GM19463 (cell line): Measurements from ENCODE around the gene WNT9A.

ENCODE experiments used
- ATAC-seq: cut with Tn5 transposase; IDR thresholded peaks from one replicate; pipeline ENCODE4 v1.9.1; 2021; ENCODE audit warnings: mild to moderate bottlenecking, moderate library complexity; ENCODE audit not compliant: unreplicated experiment

WNT9A gene

DNA sequence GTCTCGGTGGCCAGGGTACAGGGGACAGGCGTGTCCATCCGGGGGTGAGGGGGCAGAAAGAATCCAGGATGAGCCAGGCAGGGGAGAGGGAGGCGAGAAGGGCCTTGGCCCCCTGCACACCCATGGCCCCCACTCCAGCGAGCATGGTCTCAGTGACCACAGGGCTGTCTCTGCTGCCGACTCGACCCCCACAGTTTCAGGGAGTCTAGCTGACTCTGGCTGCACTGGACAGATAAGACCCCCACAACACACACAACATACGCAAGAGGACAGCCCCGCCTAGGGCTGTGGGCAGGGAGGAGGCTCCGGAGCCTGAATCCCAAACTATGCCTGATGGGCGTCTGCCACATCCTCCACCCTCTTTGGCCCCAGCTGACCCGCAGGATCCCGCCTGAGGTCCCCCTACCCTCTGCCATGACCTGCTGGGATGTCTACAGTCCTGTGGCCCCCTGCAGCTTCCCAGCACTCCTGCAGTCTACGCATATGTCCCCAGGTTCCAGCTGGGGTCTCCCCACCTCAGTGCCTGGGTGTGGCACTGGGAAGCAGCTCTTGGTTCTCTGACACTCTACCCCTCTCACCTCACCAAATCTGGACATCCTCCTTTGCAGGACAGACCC, 22.0 kb downstream of the WNT9A start:
- ATAC-seq = no peak

DNA sequence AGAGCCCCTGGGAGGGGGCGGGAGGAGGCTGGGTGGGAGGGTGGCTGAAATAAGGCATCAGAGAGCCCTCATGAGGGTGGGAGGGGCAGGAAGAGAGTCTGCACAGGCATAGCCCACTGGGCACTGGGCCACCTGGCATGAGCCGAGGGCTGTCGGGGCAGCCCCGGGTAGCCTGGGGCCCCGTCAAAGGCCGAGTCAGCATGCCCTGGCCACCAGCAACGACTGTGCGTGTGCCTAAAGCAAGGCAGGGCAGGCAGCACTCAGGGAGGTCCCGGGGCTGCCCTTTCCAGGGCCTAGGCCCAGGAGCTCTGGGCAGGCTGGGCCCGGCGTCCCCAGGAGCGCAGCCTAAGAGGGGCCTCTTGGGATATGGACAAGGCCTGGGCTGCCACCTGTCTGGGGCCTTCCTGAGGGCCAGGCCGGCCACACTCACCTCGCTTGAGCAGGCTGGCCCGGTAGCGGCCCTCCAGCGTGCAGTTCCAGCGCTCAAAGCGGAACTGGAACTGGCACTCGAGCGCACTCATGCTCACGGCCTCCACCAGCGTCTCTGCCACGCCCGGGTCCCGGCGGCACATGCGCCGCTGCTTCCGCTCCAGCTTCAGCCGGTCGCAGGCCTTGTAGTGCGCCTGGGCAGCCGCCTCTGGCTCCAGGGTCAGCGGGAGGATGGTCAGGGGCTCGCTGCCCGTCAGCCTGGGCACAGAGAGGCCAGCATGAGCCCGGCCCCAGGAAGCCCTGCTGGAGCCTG, 22.7 kb downstream of the WNT9A start:
- no peak for ATAC-seq

DNA sequence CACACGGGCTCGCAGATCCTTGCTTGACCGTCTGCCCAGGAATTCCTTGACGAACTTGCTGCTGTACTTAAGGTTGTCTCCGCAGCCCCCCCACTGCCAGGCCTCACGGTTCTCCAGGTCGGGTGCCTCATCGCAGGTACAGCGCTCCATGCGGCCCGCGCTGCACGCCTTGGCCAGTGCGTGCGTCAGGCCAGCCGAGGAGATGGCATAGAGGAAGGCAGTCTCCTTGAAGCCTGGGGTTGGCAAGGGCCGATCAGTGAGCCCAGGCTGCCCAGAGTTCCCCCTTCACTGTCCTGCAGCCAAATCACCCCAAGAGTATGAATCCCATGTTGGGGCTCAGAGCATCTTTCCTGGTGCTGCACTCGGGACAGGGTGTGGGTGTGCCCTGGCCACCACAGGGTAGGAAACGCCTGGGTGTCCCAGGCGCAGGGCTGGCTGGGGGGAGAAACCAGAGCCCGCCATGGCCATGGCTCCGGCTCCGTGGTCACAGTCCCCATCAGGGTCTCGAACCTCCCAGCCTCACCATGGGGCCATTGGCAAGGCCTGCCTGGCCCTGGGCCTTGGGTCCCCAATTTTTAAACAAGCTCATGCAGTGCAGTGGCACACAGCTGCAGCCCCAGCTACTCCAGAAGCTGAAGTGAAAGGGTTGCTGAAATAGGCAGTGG, 23.4 kb downstream of the WNT9A start:
- ATAC-seq = no peak

DNA sequence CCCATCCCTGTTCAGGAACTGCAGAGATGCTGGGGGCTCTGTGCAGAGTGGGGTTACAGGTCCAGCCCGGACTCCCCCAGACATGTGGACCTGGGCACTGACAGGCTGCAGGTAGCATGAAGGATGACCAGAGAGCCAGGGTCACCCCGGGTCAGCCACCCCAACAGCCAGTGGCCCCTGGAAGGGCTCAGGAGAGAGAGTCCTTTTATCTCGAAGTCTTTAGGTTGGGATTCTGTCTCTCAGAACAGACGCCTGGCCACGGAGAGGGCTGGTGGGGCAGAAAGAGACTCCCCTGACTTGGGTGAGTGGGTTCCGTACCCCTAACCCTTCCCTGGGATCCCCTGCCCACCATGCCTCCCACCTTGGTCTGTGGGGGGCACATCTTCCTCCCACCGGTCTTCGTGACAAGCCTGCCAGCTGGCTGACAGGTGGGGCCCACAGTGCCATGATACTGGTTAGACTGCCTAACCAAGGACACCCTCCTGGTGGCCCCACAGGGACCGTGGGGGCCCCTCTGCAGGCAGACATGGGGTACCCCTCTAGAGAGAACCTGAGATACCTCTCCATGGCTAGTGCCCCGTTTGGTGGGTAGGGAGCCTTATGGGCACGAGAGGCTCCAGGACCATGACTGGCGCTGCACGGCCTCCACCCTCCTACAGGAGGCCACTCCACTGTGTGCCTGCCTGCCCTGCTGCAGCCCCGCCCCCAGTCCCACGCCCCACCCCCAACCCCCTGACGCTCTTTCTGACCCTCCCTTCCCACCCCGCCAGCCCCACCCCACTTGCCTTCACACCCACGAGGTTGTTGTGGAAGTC, 24.2 kb downstream of the WNT9A start:
- no peak for ATAC-seq

DNA sequence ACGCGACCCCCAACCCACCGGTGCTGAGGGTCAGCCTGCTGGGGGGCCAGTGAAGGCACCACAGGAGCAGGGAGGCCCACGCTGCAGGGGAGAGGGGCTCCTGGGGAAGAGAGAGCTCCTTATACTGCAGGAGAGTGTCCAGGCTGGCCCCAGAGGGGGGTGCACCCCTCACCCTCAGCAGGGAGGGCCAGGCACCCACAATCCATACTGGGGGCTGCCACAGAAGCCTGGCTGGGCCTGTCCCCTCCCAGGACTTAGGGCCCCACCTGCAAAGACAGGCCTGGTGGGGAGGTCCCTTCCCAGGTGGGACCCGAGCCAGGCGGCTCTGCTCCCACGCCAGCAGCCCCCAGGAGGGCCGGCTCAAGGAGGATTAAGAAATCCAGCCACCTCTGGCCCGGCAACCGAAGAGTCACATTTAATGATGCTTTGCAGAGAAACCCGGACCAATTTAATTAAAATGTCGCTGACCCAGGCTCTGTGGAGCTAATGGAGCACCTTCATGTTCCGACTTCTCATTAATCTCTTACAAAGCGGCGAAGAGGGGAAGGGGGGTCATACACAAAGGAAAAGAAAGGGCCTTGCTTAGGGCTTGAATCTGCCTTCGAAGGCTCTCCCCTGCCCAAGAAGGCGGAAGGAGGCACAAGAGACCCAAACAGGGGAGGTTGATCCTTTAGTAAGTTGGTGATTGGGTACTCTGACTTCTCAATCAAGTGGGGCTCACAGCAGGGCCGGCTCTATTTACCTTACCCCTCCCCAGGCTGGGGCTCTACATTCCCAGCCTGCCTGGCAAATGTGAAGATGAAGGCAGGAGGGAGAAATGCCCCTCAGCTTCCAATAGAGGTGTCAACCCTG, 25.0 kb downstream of the WNT9A start:
- no peak for ATAC-seq

DNA sequence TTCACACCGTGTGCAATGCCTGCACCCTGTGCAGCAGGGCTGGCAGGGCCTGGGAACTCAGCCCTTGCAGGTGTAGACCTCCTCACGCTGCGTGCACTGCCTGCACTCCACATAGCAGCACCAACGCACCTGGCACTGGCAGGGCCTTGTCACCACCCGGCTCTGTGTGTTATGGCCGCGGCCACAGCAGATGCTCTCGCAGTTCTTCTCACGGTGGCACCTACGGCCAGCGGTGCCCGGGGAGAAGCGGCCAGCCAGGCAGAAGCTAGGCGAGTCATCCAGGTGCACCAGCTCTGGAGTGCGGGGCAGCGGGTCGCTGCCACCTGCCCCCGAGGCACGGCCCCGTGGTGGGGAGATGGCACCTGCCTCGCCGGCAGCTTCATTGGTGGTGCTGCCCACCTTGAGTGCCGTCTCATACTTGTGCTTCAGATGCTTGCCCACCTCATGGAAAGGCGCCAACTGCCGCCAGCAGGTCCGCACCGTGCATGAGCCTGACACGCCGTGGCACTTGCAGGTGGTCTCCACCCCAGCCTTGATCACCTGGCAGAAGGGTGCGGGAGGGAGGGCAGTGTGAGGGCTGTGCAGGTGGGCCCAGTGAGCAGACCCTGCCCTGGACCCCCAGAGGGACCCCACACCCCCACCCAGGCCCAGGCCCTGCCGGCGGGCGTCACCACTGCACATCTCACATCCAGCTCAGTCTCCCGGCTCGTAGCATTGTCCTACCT, 26.1 kb downstream of the WNT9A start:
- no peak for ATAC-seq

DNA sequence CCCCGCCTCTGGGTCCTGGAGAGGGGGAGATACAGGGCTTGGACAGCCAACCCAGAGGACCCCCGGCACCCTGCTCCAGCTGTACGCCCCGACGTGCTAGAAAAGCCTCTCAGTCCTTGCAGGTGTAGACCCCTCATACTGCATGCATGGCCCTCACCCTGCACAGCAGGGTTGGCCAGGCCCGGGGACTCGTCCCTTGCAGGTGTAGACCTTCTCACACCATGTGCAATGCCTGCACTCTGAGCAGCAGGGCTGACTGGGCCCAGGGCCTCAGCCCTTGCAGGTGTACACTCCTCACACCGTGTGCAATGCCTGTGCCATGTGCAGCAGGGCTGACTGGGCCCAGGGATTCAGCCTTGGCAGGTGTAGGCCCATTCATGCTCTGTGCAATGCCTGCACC, 26.8 kb downstream of the WNT9A start:
- no peak for ATAC-seq

DNA sequence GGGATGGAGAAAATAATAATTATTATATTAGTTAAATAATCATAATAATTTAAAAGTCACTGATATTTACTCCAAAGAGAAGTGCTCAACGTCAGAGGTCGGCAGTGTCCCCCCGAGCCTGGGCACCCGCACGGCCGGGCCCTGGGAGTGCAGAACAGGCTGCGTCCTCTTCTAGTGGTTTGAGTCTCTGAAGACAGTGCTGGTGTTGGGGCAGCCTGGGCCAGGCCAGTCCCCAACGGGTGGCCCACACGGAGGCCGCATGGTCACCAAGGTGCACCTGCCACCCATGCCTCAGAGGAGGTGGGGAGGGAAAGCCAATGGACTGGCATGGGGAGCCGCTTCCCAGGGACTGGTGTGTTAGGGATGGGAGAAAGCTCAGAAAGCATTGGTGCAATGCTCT, 27.3 kb downstream of the WNT9A start:
- no peak for ATAC-seq

DNA sequence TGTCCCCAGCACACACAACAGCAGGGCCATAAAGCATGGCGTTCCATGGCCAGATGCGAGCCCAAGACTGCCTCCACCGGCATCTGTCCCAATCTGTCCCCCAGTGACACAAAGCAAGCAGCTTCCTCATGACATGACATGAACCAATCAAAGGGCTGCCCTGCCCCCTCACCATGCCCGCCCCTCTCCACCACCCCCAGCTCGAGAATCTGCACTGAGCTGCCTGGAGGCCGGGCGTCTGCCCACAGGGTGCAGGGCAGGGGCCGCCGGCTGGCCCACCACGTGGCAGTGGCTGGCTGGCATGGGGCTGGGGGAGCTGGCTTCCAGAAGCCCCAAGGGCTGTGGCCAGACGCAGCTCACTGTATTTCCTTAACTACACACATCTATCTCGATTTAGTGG, 27.8 kb downstream of the WNT9A start:
- no peak for ATAC-seq

DNA sequence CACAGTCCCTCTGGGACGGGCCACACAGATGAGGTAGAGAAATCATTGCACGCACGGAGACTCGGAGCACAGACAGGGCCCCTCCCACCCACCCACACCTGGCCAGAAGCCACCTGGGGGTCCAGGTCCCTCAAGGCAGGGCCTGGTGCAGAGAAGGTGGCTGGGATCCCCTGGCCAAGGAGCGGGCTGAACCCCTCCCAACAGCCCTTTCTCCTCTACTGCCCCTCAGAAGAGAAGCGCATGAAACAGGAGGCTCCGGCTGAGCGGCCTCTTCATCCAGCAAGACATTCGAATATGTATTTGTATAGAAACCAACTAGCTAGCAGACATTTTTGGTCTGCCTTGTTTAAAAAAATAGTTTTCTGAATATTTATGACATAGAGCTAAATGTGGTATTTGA, 29.0 kb downstream of the WNT9A start:
- ATAC-seq = no peak

DNA sequence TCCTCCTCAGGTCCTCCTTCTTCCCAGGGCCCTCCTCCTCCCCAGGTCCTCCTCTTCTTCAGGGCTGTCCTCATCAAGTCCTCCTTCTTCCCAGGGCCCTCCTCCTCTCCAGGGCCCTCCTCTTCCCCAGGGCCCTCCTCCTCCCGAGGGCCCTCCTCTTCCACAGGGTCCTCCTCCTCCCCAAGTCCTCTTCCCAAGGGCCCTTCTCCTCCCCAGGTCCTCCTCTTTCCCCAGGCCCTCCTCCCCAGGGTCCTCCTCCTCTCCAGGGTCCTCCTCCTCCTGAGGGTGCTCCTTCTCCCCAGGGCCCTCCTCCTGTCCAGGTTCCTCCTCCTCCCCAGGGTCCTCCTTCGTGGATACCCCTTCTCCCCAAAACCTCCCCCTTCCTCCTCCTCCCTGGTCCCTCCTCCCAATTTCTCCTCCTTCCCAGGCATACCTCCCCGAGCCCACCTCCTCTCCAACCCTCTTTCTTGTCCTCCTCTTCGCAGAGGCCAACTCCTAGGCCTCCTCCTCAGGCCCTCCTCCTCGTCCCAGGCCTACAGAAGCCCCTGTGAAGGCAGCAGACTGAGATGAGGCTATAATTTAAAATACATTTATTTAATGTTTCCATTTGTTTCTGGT, 29.5 kb downstream of the WNT9A start:
- no peak for ATAC-seq

DNA sequence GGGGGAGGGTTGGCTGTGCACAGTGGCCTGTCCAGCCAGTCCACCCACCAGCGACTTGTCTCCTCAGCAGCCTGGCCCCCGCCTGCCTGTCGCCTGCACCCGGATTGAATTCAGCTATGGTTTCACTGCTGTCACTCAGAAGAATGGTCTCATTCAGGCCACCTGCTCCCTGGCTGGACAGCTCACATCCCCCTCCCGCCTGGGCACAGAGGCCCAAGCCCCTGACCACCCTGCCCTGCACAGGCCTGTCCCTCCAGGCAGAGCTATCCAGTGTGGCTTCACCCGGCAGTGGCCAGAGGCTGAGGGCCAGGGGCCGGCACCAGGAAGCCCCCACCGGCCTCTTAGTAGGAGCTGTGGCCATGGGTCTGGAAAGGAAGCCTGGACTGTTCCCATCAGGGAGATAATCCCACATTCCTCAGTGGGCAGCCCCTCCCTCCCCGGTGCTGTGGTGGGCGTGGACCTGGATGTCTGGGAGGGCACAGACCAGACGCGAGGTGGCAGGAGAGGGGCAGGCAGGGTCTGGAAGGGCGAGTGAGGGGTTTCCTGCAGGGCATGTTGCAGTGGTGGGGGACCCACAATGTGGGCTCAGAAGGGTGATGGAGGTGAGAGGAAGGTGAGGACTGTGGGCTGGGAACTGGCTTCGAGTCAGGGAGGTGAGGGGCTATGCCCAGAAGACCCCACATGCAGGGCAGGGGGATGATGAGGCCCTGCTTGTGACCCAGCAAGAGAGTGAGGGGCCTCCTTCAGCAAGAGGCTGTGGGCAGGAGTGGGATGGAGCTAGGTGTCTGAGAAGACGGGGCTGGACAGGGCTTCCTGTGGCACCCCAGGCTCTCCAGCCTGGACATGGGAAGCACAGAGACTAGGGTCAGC, 30.4 kb downstream of the WNT9A start:
- ATAC-seq = no peak

DNA sequence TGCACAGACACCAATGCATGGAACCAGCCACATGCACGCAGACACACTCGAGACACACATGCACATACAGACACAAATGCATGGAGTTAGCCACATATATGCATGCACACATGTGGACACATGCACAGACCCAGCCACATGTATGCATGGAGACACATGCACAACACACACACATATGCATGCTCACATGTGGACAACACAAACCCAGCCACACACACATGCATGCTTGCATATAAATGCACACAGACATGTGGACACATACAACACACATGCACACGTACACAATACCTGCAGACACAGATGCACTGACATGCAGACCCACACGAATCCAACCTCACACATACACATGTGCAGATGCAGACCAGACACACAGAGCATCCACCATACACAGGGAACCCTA, 31.1 kb downstream of the WNT9A start:
- ATAC-seq = no peak

DNA sequence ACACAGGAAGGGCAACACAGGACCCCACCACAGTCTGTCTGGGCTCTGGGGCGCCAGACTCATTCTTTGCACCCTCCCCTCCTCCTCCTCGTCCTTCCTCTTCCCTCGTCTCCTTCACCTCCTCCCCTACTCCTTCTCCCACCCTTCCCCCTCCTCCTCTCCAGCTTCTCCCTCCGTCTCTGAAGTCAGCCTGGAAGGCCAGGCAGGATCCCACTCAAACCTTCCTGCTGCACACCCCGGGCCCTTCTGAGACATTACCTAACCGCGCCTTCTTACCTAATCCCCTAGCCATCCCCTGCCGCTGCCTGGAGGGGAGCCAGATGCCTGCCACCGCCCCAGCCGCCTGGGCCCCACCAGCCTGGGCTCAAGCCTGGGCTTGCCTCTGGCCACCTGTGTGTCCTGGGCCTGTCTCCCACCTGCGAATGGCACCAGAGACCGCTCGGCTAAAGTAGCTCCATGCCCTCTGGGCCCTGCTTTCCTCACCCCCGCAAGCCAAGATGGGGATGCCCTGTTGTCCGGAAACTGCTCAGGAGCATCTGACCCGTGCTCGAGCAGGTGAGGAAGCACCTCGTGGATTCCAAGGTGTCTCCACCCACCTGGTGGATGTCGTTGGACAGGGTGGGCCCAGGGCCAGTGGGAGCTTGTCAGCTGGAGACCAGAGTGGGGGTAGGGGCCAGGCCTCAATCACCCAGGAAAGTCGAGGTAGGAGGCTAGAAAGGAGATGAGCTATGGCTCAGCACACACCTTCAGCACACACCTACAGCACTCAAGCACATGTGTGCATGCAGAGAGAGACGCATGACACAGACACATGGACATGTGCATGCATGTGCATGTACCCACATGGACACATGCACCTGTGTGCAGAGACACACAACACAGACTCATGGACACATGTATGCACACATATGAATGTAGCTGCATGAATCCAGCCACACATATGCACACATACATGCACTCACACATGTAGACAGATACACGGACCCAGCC, 31.9 kb downstream of the WNT9A start:
- ATAC-seq = no peak

DNA sequence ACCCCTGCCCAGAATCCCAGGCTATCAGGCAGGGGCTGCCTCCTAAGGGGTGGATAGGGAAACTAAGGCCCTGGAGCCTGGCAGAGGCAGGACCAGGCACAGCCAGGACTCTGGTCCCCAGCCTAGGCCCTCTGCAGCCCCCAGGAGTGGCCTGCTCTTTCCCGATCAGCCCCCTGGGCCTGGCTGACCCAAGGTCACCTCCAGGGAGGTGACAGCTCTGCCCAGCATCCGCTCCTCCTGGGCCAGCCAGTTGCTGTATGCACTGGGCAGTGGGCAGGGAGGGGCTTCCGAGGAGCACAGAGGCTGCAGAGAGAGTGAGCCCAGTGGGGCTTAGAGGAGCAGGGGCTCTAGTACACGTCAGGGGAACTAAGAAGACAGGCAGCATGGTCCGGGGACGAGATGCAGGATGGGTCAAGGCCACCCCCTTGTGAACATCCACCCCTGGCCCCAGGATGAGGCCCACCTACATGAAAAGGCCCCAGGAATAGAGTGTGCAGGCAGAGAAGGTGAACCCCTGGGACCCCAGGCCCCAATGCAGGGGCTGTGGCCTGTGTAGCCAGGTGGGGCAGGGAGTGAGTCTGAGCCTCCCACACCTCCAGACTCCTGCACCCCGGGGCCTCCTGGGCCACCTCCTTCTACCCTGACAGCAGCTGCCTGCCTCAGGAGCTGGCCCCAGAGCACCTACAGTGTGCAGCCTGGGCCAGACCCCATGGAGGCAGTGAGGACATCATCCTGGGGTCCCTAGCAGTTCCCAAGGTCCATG, 32.8 kb downstream of the WNT9A start:
- ATAC-seq = no peak
